ENCODE data around the gene DST. TPM values are rescaled to one million over a fixed set of nuclear protein-coding genes. Genes with fewer than 3 reads are reported as not detected.

Gene DST
- polyA plus RNA-seq, 1 of the 3 experiments (the other 2 are of a cell fraction): 64.3 TPM

DNA sequence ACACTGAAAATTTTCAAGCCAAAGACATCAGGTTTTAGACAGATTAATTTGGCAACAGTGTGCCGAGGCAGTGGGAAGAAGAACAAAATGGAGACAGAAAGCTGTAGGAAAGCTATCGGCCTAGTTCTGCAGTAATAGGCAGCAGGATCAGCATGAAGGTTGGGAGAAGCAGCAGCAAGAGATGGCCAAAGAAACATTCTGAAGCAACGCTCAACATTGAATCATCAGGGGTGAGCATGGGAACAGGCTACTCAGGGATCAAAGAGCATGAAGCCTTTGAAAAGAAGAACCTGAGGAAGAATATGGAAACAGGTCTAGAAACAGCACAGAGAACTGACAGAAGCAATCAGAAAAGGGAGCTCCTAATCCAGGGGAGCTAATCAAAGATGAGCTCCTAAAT lies 7.1 kb upstream of the DST start (continued):
- TF ChIP-seq, protein P1, sequence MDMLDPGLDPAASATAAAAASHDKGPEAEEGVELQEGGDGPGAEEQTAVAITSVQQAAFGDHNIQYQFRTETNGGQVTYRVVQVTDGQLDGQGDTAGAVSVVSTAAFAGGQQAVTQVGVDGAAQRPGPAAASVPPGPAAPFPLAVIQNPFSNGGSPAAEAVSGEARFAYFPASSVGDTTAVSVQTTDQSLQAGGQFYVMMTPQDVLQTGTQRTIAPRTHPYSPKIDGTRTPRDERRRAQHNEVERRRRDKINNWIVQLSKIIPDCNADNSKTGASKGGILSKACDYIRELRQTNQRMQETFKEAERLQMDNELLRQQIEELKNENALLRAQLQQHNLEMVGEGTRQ (IDR thresholded peaks at IDR 0.05; ENCODE audit: borderline replicate concordance, low read depth, low read length): no peak

- Histone ChIP-seq H3K4me2 (no peak overlapping the region), H3K9me2 (no peaks in the 10 kb centered on the region), H3K27ac (ENCODE audit: low read depth in 2 of 2, low read length in 1 of 2) (peak overlapping the region in 1 of 2 experiments; percentile 37; a peak in 2 of 4 replicates), H3K9me3 (no peaks in the 10 kb centered on the region), H3K9ac (no peak overlapping the region), H3K4me3 (ENCODE audit: low read depth in 2 of 2, low read length in 1 of 2) (no peak overlapping the region), H2AFZ (ENCODE audit: low read depth) (no peak overlapping the region), H3K27me3 (ENCODE audit: insufficient read depth) (no peaks in the 10 kb centered on the region), H4K20me1 (ENCODE audit: insufficient read depth) (no peaks in the 10 kb centered on the region), H3K4me1 (ENCODE audit: control insufficient read depth in 1 of 2, insufficient read depth in 2 of 2, low read depth in 1 of 2, low read length in 1 of 2) (peaks cover 0 to 43% of the 10 kb centered on the region in 2 experiments; a peak in 3 of 4 replicates), H3K79me2 (ENCODE audit: insufficient read depth) (peaks cover 39% of the 10 kb centered on the region), H3K36me3 (replicated peaks in 1 of 2; ENCODE audit: control insufficient read depth in 1 of 2, insufficient read depth in 2 of 2, low read length in 1 of 2) (peaks cover 45 to 62% of the 10 kb centered on the region in 2 experiments), H3F3A (replicated peaks; ENCODE audit: insufficient read depth) (peaks cover 30% of the 10 kb centered on the region)
- 26% methylated on average over 1 of the region's 1 CpG for WGBS (ENCODE audit: low lambda C conversion rate)
- TF ChIP-seq, protein P2, sequence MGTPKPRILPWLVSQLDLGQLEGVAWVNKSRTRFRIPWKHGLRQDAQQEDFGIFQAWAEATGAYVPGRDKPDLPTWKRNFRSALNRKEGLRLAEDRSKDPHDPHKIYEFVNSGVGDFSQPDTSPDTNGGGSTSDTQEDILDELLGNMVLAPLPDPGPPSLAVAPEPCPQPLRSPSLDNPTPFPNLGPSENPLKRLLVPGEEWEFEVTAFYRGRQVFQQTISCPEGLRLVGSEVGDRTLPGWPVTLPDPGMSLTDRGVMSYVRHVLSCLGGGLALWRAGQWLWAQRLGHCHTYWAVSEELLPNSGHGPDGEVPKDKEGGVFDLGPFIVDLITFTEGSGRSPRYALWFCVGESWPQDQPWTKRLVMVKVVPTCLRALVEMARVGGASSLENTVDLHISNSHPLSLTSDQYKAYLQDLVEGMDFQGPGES (IDR thresholded peaks at IDR 0.05; ENCODE audit: low read depth, low read length): no peak
- TF ChIP-seq NFIC (IDR thresholded peaks at IDR 0.05; ENCODE audit: borderline replicate concordance): peak; percentile 42; the same call in 1 of the 2 replicates
- no peak for TF ChIP-seq REST (IDR thresholded peaks at IDR 0.05; ENCODE audit: low read depth, low read length)
- DNase-seq: no peak
- POLR2A ChIA-PET: no interaction called here
- CTCF ChIA-PET: interaction anchor here (1.2 to 2.6 kb wide), 3 partner anchors 11 to 194 kb away, joined by 3 to 7 read pairs (median 5); no protein-coding TSS in a partner anchor
Measured at GRCh38 chr6:56649053-56649769, 6.5 kb upstream of the DST start.

DNA sequence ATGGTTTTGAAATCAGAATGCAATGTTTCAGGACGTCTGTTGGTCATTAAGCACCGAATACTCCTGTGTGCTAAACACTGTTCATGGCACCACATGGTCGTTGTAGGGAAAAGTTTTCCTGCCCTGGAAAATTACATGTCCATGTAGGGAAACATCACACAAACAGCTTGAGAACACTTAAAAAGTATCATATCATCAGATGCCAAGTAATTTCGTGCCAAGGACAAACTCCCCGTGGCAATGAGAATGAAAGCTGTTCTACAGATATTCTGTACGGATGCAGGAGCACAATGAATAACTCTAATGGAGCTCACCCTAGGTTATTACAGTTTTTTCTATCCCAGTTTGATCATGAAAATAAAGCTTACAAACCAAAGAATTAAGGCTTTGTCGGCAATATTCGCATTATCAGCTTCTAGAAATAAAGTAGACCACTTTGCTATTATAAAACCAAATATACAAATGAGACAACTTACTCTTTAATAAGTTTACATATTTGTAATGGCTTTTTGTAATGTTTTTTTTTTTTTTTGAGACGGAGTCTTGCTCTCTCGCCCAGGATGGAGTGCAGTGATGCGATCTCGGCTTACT lies 4.6 kb upstream of the DST start:
- Histone ChIP-seq H3K4me2 (no peak overlapping the region), H3K9me2 (no peaks in the 10 kb centered on the region), H3K4me3 (ENCODE audit: low read depth in 2 of 2, low read length in 1 of 2) (no peak overlapping the region), H3K79me2 (ENCODE audit: insufficient read depth) (peaks cover 37% of the 10 kb centered on the region), H3K9me3 (no peaks in the 10 kb centered on the region), H3F3A (replicated peaks; ENCODE audit: insufficient read depth) (peaks cover 24% of the 10 kb centered on the region), H3K27ac (ENCODE audit: low read depth in 2 of 2, low read length in 1 of 2) (no peak overlapping the region), H4K20me1 (ENCODE audit: insufficient read depth) (no peaks in the 10 kb centered on the region), H3K27me3 (ENCODE audit: insufficient read depth) (no peaks in the 10 kb centered on the region), H3K4me1 (ENCODE audit: control insufficient read depth in 1 of 2, insufficient read depth in 2 of 2, low read depth in 1 of 2, low read length in 1 of 2) (peaks cover 0 to 43% of the 10 kb centered on the region in 2 experiments; a peak in 2 of 4 replicates), H3K36me3 (replicated peaks in 1 of 2; ENCODE audit: control insufficient read depth in 1 of 2, insufficient read depth in 2 of 2, low read length in 1 of 2) (peaks cover 47 to 71% of the 10 kb centered on the region in 2 experiments), H3K9ac (no peak overlapping the region), H2AFZ (ENCODE audit: low read depth) (no peak overlapping the region)
- CTCF ChIA-PET: interaction anchor here (1.0 to 1.7 kb wide), 4 partner anchors 9 to 255 kb away, joined by 3 to 7 read pairs (median 4); no protein-coding TSS in a partner anchor
- DNase-seq: no peak
- 96% methylated on average over 12 of the region's 12 CpGs for WGBS (ENCODE audit: low lambda C conversion rate)
- POLR2A ChIA-PET: no interaction called here
- TF ChIP-seq RXRA (IDR thresholded peaks at IDR 0.05; ENCODE audit: borderline replicate concordance, low read depth) (no peak), MXI1 (IDR thresholded peaks at IDR 0.05; ENCODE audit: low read depth, low read length) (no peak), SMC3 (IDR thresholded peaks at IDR 0.05; ENCODE audit: low read depth, low read length) (no peak), REST (IDR thresholded peaks at IDR 0.05; ENCODE audit: low read depth, low read length) (no peak), PBX3 (IDR thresholded peaks at IDR 0.05) (no peak), MEF2A (IDR thresholded peaks at IDR 0.05; ENCODE audit: borderline replicate concordance, low read depth) (no peak)
- TF ChIP-seq, protein P3, sequence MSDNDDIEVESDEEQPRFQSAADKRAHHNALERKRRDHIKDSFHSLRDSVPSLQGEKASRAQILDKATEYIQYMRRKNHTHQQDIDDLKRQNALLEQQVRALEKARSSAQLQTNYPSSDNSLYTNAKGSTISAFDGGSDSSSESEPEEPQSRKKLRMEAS (IDR thresholded peaks at IDR 0.05; ENCODE audit: low read depth): no peak

Measured in SK-N-SH (cell line).